Panc1 (cell line): Measurements from ENCODE around the gene VPS11.

Experiments
- CTCF ChIP-seq: fragments of 450-650 bp; IDR thresholded peaks from 2 replicates; pipeline ENCODE4 v1.5.1; 2017; ENCODE audit warnings: mild to moderate bottlenecking
- POLR2AphosphoS5 ChIP-seq: IDR thresholded peaks from 2 replicates; pipeline ENCODE4 v1.6.1; 2012; ENCODE audit warnings: mild to moderate bottlenecking, low read depth, low read length, moderate library complexity
- SIN3A ChIP-seq: IDR thresholded peaks from 2 replicates; pipeline ENCODE4 v1.6.1; 2012; ENCODE audit warnings: low read depth, mild to moderate bottlenecking, low read length, moderate library complexity, borderline replicate concordance; ENCODE audit not compliant: insufficient read depth

- no peak for TF ChIP-seq POLR2AphosphoS5
- TF ChIP-seq CTCF, result no peak
- no peak for TF ChIP-seq SIN3A
Observed at GRCh38 chr11:119108857-119109221, 41.2 kb downstream of the VPS11 start.
